VCaP (cell line): ENCODE data around the gene ZFP57.
"Not testable (repeated sequence)": the region's sequence is repeated elsewhere in the genome, so short reads cannot be mapped to it uniquely, and the experiment has no call there.

ENCODE experiments used
- H3K27ac ChIP-seq: fragments of 450-650 bp; 2 replicates; pipeline ENCODE4 v1.5.1; 2017
- CTCF ChIP-seq: fragments of 450-650 bp; conservative IDR thresholded peaks from 2 replicates; pipeline ENCODE4 v1.5.1; 2017; ENCODE audit warnings: mild to moderate bottlenecking, moderate library complexity

ZFP57 gene

GRCh38 chr6:29674008-29674407 is 6.9 kb downstream of the ZFP57 start:
- TF ChIP-seq CTCF, result no peak
- H3K27ac ChIP-seq, result no peak overlapping the region

- H3K27ac ChIP-seq, result no peak overlapping the region
- TF ChIP-seq CTCF, result no peak
Measured at GRCh38 chr6:29673161-29673560, 7.8 kb downstream of the ZFP57 start.

- H3K27ac ChIP-seq, result not testable (repeated sequence)
Measured at GRCh38 chr6:29672116-29672515, 8.8 kb downstream of the ZFP57 start.

GRCh38 chr6:29671026-29671425 is 9.9 kb downstream of the ZFP57 start:
- TF ChIP-seq CTCF, result no peak

GRCh38 chr6:29667158-29667557 is 13.8 kb downstream of the ZFP57 start:
- TF ChIP-seq CTCF, result no peak
- no peak overlapping the region for H3K27ac ChIP-seq

More at GRCh38 chr6:29671026-29671425, 9.9 kb downstream of the ZFP57 start:
- H3K27ac ChIP-seq, result no peak overlapping the region

GRCh38 chr6:29666826-29667130 is 14.2 kb downstream of the ZFP57 start:
- no peak overlapping the region for H3K27ac ChIP-seq
- TF ChIP-seq CTCF, result no peak

GRCh38 chr6:29665942-29666825 is 14.8 kb downstream of the ZFP57 start:
- no peak overlapping the region for H3K27ac ChIP-seq

More at GRCh38 chr6:29665942-29666825, 14.8 kb downstream of the ZFP57 start:
- TF ChIP-seq CTCF, result no peak
